H1 (cell line): ENCODE results near the gene FSIP1. TPM values are rescaled to one million over a fixed set of nuclear protein-coding genes. Genes with fewer than 3 reads are reported as not detected.

Experiments
- CHD7 ChIP-seq: fragments of 300-600 bp; sonication (generic); IDR thresholded peaks from 2 replicates; pipeline ENCODE4 v1.7.1; 2012; ENCODE audit warnings: low read length, moderate library complexity, mild to moderate bottlenecking, inconsistent platforms; ENCODE audit not compliant: insufficient replicate concordance
- EP300 ChIP-seq, 2 experiments: IDR thresholded peaks; 1 replicate in 1 of 2; 2 replicates in 1 of 2; pipeline ENCODE4 v1.6.1; 2011 to 2012; ENCODE audit warnings: low read depth in 2 of 2, low read length in 2 of 2, mild to moderate bottlenecking in 2 of 2, borderline replicate concordance in 1 of 2, inconsistent platforms in 1 of 2, moderate library complexity in 1 of 2
- JUND ChIP-seq: IDR thresholded peaks from 2 replicates; pipeline ENCODE4 v1.6.1; 2011; ENCODE audit warnings: mild to moderate bottlenecking, improper control_type of control experiment, low read length
- MAFK ChIP-seq: IDR thresholded peaks from 2 replicates; pipeline ENCODE4 v1.6.1; 2012; ENCODE audit warnings: low read depth, mild to moderate bottlenecking, improper control_type of control experiment, low read length
- polyA plus RNA-seq, 7 experiments: library from polyadenylated mRNA; depleted of rRNA in 3 of 7; stranded (reverse) in 5 of 7; unstranded in 2 of 7; fragments of >200 nt in 5 of 7; fragments of 200-250 nt in 2 of 7; gene quantifications; 1 replicate in 5 of 7; 2 replicates in 1 of 7; 4 replicates in 1 of 7; pipeline versions ENCODE4 v1.2.1 to v1.2.3, GENCODE V29; 2011 to 2013; ENCODE audit warnings: missing spikeins in 2 of 7, mixed read lengths in 2 of 7
- total RNA-seq: library from RNA; stranded (reverse); fragmentation: NEBNext Ultra II Directional; extraction: Animal tissue kit (Norgen Biotek cat#: 25700); gene quantifications from 2 replicates; pipeline ENCODE4 v1.2.1, GENCODE V29; 2021

Gene FSIP1
- total and polyA plus RNA-seq, 2 of the 8 experiments (the other 6 are each of a cell fraction or from before 2014, with no cell fraction given), result 0.18 to 1.3 TPM

GRCh38 chr15:39826975-39827374, 44.3 kb upstream of the FSIP1 start (continued):
- no peak for TF ChIP-seq CHD7
- no peak for TF ChIP-seq EP300 (IDR thresholded peaks at IDR 0.05; ENCODE audit: borderline replicate concordance in 1 of 2, low read depth in 2 of 2, low read length in 2 of 2)
- no peak for TF ChIP-seq JUND
- TF ChIP-seq MAFK, result no peak
